Renal cortex interstitium (tissue), 11 donors: ENCODE measurements around the gene TSPOAP1. TPM values are rescaled to one million over a fixed set of nuclear protein-coding genes. Genes with fewer than 3 reads are reported as not detected.
A peak's percentile ranks its signal among the peaks of the same experiment; 100 is the strongest.

Experiments used
- DNase-seq, 11 donors: peaks; one replicate each; pipeline ENCODE4 v3.0.0-alpha.2; 2013; ENCODE audit warnings: low read depth in 9 of 11, low spot score in 4 of 11; ENCODE audit errors: extremely low read depth in 1 of 11
- polyA plus RNA-seq, 3 donors: library from polyadenylated mRNA; unstranded; fragments of 120-200 nt; gene quantifications; one replicate each; pipeline ENCODE4 v1.2.1, GENCODE V29; 2013; ENCODE audit not compliant: insufficient read length in 3 of 3

TSPOAP1 gene
- polyA plus RNA-seq, 3 donors = 46.5 to 78.4 (median 52.6) TPM

GRCh38 chr17:58334661-58335060 is 6.1 kb upstream of the TSPOAP1 start:
- no peak for DNase-seq

- DNase-seq = no peak
These were observed 5.7 kb upstream of the TSPOAP1 start for GRCh38 chr17:58334256-58334655.

DNA sequence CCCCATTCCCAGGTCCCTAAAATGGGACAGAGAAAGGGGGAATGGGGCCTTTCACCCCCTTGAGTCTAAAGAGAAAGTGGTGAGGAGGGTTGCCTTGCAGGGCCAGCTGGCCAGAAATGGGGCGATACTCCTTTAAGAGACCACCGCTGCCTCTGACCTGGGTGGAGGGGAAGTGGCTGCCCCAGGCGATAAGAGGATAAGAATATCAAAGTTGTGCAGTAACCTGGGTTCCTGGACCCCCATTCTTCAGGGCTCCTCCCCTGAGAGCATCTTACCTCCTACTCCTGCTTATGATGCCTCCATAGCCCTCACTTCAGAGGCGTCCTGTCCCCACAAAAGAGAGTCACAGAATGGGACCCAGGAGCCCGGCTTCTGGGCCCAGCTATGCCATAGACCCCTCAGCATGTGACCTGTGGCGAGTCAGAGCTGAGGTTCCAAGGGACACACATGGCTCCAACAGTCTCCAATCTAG is 5.2 kb upstream of the TSPOAP1 start:
- DNase-seq = no peak

DNA sequence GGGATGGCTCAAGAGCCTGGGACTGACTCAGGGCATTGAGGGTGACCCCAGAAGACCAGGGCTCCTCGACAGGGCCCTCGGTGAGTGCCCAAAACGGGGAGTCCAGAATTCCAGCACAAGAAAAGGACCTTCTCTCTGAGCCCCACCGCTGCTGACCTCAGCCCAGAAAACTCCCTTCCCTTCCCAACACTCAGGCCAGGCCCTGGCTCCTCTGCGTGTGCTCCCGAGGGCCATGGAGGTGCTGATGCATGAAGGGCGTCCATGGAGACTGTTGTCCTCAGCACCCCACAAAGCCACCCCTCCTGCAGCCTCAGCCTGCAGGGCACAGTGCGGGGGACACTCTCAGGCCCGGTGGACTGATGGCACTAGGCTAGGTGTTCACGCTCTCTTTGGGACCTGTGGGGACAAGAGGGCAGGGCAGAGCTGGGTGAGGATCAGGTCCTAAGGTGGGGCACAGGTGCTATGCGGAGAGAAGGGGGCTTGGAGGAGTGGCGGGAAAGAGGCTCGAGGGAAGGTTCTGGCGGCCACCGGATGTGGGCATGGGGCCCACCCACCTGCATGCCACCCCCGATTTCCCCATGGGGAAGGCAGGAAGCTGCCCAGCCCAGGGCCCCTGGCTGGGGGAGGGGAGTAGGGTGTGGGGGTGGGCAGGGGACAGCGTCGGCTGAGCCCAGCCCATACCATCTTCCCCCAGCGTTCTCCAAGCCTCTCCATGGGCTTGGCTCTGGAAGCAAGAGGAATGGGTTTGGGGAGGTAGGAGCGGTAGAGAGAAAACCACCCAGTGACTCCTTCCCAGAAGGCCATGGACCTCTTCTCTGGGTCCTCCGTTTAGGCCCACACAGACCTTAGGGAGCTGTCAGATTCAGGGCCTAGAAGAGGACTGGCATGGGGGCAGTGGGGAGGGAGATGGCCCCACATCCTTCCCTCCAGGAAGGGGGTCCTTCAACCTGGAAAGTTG is 4.5 kb upstream of the TSPOAP1 start:
- no peak for DNase-seq

DNA sequence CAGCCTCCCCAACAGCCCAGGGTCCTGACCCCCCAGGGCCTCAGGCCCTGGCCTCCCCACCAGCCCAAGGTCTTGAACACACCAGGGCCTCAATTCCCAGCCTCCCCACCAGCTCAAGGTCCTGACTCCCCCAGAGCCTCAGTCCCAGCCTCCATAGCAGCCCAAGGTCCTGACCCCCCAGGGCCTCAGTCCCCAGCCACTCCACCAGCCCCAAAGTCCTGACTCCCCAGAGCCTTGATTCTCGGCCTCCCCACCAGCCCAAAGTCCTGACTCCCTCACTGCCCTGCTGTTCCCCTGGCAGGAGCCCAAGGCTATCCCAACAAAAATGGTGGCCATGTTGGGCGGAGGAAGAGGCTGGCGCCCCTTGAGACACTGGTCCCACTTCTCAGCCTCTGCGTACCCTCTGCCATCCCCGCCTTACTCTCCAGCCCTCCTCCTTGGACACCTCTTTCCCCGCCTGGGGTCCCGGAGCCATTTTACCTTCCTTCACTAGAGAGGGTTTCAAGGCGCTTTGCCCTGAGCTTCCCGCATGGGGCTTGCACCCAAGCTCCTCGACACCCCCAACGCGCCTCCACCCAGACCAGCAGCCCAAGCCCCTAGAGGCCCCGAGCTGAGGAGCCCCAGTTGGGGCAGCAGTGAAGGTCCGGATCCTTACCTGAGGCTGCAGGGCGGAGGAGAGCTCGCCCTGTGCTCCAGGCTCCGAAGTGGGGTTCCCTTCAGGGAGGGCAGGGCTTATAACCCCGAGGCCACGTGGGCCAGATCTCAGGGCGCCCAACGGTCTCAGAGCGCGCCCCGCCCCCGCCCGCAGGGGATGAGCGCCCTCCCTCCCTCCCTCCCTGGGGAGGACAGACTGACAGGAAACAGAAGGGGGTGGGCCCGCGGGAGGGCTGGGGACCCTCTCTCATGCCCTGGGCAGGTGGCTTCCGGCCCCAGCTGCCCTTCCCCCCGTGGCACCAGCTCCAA is 3.5 kb upstream of the TSPOAP1 start:
- DNase-seq = no peak

- DNase-seq = no peak
These were observed 2.6 kb upstream of the TSPOAP1 start for GRCh38 chr17:58330997-58331814.

DNA sequence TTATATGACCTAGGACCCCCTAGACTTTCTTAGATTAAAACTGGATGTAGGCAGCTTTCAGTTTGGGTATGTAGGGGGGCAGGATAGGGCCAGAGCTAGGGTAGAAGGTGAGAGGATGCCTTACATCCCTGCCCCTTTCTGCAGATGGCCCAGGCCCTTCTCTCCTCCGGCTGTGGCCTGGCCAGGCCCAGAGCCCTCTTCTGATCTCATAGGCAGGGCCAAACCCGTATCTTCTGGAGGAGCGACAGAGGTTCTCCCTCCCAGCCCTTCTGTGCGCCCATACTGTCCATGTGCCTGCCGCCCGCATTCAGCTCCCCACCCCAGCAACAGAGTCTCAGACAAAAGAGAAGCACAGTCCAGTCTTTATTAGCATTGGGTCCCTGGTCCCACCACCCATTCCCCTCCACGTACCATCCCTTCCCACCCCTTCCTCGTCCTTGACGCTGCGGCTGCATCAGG is 2.0 kb upstream of the TSPOAP1 start:
- DNase-seq = no peak

GRCh38 chr17:58329810-58330537 is 1.4 kb upstream of the TSPOAP1 start:
- no peak for DNase-seq

DNA sequence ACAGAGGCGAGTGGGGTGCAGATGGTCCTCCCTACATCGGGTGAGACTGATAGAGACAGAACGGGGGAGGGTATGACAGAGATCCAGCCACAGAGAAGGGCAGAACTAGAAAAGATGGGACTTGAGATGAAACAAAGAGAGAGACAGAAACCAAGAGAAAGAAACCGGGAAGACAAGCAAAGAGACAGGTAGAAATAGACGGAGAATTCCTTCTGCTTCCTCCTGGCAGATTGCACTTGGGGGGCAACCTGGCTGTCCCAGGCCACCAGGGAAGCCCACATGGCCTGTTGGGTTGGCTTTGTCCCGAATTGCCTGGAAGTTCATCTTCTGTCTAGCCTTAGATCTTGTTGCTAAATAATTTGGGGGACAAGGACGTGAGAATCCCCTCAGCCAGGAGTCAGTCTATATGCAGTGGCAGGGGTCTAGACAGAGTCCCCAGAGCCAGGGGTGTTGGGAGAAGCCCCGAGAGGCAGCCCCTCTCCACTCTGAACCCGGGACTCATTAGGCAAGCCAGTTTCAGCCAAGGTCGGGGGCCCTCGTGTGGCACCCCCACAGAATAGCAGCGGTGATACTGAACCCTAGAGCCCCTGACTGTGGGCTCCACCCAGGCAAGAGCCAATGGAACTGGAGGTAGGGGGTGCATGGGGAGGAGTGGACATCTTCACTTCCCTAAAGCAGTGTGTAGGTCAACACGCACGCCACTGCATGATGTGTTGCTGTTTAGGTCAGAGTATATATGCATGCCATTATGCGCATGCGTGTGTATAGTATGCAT is 627 bp upstream of the TSPOAP1 start:
- no peak for DNase-seq

DNA sequence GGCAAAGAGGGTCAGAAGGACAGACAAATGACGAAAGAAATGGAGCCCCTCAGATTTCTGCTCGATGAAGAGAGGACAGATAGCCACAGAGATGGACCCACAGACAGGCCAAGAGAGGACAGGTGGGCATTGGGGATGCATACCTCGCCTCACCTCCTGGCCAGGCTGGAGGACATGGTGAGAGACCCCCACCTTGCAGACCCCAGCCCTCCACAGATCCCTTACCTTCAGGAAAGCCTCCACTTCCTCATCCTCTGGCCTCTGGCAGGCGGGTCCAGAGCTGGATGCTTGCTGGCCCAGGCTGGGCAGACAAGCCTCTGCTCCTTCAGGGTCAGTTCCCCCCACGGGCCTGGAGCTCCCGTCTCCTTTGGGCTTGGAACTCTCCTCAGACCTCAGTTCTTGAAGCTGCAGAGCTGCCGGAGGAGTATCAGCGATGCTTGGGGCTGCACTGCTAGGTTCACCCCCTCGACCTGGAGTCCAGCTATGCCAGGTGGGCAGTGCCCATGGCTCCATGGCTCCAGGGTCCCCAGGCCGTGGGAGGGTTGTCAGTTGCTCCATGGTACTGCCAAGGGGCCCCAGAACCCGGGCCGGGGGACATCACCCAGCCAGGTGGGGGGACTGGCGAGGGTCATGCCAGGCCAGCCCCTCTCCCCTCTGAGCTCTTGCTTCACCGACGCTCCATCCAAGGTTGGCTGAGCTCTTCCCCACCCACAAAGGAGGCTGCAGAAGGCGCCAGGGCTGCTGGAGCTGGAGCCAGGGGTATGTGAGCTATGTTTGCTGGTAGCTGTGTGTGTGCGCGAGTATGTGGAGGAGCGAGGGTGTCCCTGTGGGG is 1.0 kb downstream of the TSPOAP1 start:
- DNase-seq = no peak

- no peak for DNase-seq
These were observed 1.8 kb downstream of the TSPOAP1 start for GRCh38 chr17:58326609-58327362.

DNA sequence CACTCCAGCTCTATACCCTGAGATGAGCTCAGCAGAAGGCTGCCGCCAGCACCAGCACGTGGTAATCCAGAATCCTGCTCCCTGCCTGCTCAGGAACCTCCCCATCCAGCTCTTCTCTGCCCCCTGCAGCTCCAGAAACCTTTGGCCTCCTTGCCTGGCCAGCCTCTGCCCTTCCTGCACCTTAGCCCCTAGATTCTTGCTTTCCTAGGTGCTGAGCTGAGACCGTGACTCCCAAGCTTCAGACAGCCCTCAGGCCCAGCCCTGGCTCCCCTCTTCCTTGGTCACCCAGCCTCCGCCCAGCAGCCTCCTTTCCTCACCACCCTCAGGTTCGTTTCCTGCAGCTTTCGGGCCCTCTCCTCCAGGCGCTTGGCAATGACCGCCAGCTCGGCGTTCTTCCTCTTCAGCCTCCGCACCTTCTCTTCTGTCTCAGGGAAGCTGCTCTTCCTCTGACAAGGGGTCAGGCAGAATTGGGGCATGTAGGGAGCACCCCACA is 2.6 kb downstream of the TSPOAP1 start:
- no peak for DNase-seq

GRCh38 chr17:58325289-58325726 is 3.3 kb downstream of the TSPOAP1 start:
- DNase-seq = no peak

DNA sequence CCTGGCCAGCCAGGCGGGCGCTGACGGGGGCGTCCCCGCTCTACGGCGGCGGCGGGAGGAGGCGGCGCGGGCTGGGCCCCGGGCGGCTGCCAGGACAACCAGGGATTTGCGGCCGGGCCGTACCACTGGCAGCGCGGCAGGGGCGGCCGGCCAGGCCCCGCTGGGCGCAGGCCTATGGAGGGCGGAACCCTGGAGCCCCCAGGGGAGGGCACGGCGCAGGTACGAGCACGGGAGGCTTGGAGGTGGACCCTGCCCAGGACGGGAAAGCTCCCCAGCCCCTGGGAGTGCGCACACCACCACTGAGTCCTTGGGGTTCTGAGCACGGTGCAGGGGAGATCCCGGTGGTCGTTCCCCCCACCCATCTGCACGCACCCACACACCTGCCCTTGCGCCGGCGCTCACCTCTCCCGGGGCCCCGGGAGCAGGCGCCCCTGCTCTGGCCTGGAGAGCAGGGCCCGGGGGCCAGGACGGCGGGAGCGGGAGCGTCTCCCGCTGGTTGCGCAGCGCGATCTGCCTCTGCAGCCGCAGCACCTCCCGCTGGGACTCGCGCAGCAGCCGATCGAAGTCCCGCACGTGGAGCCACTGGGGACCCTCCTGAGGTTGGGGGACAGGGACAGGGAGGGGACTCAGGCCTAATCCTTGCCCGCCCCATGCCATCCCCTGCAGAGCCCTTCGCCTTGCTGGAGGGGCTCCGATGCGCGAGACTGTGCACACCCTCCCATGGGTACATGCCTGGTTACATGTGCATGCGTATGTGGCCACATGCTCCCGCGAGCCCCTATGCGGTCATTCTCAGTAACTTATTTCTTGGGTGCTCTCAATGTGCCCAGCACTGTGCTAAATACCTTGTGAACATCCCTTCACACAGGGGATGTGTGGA is 3.9 kb downstream of the TSPOAP1 start:
- DNase-seq = peak in 4 of 11 donors; percentile 33 to 66 (median 52)

GRCh38 chr17:58324056-58324408 is 4.6 kb downstream of the TSPOAP1 start:
- DNase-seq = no peak
